HL-60/S4 (cell line): Measurements from ENCODE around the gene RARB.

ENCODE experiments used
- in situ Hi-C: fragments of 300-500 bp; cut with MboI; formaldehyde crosslinking; loops from 2 replicates; pipeline ENCODE4 v1.14.3; 2022; ENCODE audit warnings: low sequenced_read_pairs

Gene RARB

DNA sequence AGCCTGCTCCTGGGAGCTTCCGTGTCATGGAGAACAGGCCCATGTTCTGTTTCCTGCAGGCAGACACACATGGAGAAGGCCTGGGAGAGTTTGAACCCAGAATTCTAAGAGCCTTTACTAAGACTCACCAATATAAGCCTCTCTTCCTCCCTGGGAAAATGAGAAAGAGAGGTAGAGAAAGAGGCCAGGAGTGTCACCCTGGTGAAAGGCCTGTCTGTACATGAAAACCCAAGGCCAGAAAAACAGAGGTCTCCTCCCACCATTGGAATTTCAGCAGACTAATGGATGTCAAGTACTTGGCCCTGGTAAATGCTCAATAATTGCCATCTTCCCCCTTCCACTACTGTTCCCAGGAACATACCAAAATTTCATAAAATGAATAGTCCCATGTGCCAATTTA lies 119.0 kb downstream of the RARB start:
- in situ Hi-C loops: no loop called here

- in situ Hi-C loops: no loop called here
These were observed 120.0 kb downstream of the RARB start for GRCh38 chr3:25547943-25548674.

DNA sequence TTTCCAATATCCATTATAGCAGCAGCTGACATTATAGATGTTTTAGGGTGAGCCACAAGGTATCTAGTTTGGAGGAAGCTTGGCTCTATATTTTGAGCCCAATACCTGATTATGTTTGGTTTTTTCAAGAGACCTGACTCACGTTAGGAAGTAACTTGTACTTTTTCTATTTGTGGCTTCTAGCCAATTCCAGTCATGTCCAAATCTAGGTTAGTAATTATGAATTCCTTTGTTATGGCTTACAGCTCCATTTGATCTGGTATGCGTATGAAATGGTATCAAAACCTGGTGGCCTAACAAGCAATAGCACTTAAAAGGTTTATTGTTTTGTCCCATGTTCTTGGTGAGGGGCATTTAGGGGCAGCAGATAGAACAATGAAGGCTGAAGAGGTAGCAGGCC lies 120.8 kb downstream of the RARB start:
- in situ Hi-C loops: no loop called here

GRCh38 chr3:25552251-25552650 lies 124.2 kb downstream of the RARB start:
- in situ Hi-C loops: no loop called here

- in situ Hi-C loops: no loop called here
These were observed 126.3 kb downstream of the RARB start for GRCh38 chr3:25554376-25554775.

DNA sequence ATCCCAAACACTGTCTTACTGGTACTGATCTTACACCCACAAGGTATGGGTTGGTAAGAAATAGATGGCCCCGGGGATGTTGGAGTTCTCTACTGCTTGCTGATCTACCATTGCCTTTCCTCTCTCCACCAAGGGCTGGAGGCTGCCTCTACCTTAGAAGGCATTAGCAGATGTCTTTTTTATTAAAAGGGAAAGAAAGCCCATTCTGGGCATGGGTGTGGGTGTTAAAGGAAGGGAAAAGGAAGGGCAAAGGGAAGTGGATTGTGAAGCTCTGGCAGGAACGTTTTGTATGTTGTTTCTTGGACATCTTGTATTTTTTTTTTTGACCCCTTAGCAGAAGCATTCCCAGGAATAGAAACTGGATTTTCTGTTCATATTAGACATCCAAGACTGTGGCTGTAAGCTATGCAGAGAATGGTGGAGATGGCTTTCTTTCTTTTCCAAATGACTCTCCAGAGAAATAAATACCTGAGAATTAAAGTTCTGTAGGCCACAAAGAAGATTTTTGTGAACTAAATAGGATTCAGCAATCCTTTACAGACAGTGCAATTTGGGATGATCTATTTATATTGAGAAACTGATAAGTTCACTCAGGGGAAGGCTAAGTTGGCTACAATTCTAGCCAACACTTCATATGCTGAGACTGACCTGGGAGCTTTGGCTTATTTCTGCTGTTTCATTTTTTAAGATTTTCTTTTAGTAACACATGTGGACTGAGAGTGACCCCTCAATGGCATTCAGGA lies 127.8 kb downstream of the RARB start:
- in situ Hi-C loops: no loop called here

GRCh38 chr3:25556447-25556846 lies 128.4 kb downstream of the RARB start:
- in situ Hi-C loops: no loop called here

DNA sequence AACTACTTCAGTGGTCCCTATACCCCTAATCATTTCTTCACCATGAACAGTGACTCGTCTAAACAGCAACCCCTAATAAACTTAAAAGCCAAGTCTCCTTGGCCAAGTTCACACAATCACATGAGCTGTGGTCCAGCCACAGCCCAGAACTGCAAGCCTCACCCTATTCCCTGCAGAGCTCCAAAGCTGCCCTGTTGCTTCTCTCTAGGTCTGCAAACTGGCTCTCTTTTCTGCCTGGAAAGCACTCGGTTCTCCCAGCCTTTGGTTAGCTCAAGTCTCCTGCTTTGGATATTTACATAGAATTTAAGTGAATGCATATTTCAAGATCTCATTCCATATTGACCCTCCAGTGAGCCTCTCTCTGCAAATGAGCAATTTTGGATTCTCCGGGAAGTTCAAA lies 129.6 kb downstream of the RARB start:
- in situ Hi-C loops: no loop called here

GRCh38 chr3:25558121-25558520 lies 130.1 kb downstream of the RARB start:
- in situ Hi-C loops: no loop called here

DNA sequence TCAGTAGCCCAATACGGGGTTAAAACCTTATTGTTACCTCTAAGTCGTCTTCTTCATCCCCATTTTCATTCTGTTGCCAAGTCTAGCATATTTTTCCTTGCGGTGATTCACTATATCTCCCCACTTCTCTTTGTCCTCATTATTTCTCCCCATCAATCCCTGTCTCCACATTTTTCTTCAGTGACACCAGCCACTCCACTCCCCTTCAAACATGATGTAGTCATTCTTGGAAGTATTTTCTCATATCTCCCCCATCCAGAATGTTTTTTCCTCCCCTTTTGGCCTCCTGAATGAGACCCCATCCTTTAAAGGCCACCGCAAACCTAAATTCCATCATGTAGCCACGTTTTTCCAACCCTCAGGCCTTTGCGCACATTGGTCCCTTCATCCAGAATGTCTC lies 130.7 kb downstream of the RARB start:
- in situ Hi-C loops: no loop called here

DNA sequence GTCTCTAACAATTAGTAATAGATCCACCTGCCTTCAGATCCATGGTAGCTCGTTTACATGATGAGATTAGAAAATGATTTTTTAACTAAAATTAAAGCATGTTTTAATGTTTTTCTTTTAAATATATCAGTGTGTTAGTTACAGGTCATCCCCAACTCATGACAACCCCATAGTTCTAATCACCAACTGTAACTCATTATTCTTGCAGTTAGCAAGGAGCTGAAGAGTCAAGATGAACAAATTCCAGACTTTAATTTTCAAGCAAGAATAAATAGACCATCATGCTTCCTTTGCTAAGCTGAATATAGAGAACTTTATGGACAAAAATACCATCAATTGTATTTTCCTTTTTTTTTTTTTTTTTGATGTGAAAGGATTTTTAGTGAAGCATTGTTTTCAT lies 135.5 kb downstream of the RARB start:
- in situ Hi-C loops: no loop called here

GRCh38 chr3:25564075-25564474 lies 136.0 kb downstream of the RARB start:
- in situ Hi-C loops: no loop called here

GRCh38 chr3:25565807-25566206 lies 137.7 kb downstream of the RARB start:
- in situ Hi-C loops: no loop called here

DNA sequence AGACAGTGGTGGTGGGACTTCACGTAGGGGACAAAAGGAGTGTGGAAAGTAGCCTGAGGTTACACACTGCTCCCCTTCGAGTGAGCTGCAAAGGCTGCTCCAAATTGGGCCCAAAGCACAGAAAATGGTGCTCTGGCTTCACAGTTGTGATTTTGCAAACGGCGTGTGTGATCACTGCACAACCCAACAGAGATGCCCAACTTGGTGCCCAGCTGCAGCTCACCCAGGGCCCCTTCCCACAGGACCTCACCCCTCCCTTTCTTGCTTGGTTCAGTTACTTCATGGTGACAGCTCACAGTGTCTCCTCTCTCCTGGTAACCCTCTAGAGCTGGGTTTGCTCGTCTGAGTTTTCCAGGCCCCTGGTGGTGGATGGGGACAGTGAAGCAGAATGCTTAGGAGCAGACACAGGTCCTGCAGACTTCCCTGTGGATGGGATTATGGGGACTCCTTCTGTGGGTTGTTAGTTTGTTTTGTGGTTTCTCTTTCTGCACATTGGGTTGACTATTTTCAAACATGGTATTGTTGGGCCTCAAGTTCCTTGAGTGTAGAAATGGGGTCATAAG lies 138.4 kb downstream of the RARB start:
- in situ Hi-C loops: no loop called here

GRCh38 chr3:25567388-25567787 lies 139.3 kb downstream of the RARB start:
- in situ Hi-C loops: no loop called here

DNA sequence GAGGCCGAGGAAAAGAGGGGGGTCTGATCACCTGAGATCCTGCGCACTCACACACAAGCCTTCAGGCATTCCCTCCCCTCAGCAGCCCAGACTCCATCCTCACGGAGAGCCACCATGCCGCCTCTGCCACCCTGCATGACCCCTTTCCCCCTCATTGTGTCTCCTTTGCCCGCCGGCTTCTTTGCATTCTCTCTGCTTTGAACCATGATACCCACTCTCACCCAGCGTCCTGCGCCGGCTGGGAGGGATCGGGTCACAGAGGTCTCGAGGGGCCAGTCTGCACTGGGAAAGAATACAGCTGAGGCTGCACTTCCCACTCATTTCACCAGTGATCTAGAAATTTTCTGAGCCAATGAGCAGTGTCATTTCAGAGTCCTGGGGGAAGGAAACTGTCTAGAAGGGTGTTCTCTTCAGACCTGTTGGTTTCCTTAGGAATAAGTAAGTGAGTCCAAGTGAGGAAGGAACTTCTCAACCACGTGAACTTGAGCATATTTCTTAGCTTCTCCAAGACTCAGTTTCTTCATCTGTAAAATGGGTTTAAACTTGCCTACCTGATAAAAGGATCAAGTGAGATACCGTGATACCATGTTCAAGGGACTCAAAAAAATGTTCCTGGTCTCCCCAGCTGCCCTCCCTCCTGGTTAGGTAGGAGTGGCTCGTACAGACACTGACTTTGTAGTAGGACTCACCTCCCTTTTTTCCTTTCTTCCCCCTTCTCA lies 139.9 kb downstream of the RARB start:
- in situ Hi-C loops: no loop called here

- in situ Hi-C loops: no loop called here
These were observed 140.5 kb downstream of the RARB start for GRCh38 chr3:25568525-25569078.

DNA sequence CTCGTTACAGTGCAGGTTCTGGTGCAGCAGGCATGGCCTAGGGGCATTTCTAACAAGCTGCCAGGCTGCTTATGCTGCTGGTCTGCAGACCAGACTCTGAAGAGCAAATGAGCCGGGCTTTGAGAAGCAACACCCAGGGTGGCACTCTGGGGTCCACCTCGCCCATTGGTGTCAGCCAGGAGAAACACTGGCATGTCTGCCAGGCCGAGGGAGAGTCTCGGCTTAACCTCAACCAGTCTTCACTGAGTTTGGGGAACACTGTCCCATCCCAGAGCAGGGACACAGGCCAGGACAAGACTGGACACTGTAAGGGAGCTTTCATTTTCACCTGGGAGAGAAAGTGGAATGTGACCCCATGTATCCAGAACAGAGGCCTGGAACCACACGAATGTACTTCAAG lies 143.2 kb downstream of the RARB start:
- in situ Hi-C loops: no loop called here

GRCh38 chr3:25572336-25572735 lies 144.3 kb downstream of the RARB start:
- in situ Hi-C loops: no loop called here

- in situ Hi-C loops: no loop called here
These were observed 144.9 kb downstream of the RARB start for GRCh38 chr3:25572919-25573385.
